A549 (cell line): ENCODE results near the gene PARP1. TPM values are rescaled to one million over a fixed set of nuclear protein-coding genes. Genes with fewer than 3 reads are reported as not detected.

ENCODE experiments used
- ATAC-seq, 2 experiments: fragments of 200-7000 bp in 1 of 2; fragments of >200 bp in 1 of 2; cut with Nextera tagmentation in 1 of 2; cut with Tn5 transposase in 1 of 2; 3 replicates each; pipeline versions ENCODE4 v1.8.0 to v1.9.1; 2018 to 2020; ENCODE audit warnings: mild to moderate bottlenecking in 1 of 2, moderate library complexity in 1 of 2
- CTCF ChIA-PET: fragments of 300-600 bp; sonication (Branson Sonifier 250); formaldehyde crosslinking; extraction: SDS; loops from one replicate; lab custom pipeline; 2021; ENCODE audit warnings: antibody characterized with exemption, inconsistent platforms; lab: Yijun Ruan, JAX
- POLR2A ChIA-PET: fragments of 350-600 bp; formaldehyde crosslinking; extraction: SDS; loops from one replicate; lab custom pipeline; 2021; ENCODE audit warnings: antibody characterized with exemption, inconsistent platforms; lab: Yijun Ruan, JAX
- DNase-seq, 2 experiments: peaks; one replicate each; pipeline versions ENCODE4 v3.0.0 to v3.0.0-alpha.2; 2011 to 2016; ENCODE audit warnings: low read depth in 1 of 2, low spot score in 1 of 2
- FAIRE-seq: peaks from 2 replicates; lab custom pipeline; 2011; peaks lifted over from hg19 to GRCh38; lab: Jason Lieb, UNC
- H3K27ac ChIP-seq, 2 experiments: fragments of >200 bp; sonication (Bioruptor Twin); formaldehyde crosslinking; 3 replicates each; pipeline ENCODE4 v1.5.1; 2016 to 2017
- H3K4me1 ChIP-seq: fragments of >200 bp; sonication (Bioruptor Twin); formaldehyde crosslinking; 3 replicates; pipeline ENCODE4 v1.6.1; 2016
- H3K4me2 ChIP-seq: fragments of >200 bp; sonication (Bioruptor Twin); formaldehyde crosslinking; 3 replicates; pipeline ENCODE4 v1.6.1; 2016
- H3K4me3 ChIP-seq: fragments of >200 bp; sonication (Bioruptor Twin); formaldehyde crosslinking; 3 replicates; pipeline ENCODE4 v1.5.1; 2016
- H3K9me3 ChIP-seq: fragments of >200 bp; sonication (Bioruptor Twin); formaldehyde crosslinking; 3 replicates; pipeline ENCODE4 v1.6.1; 2016
- ATOH8 ChIP-seq: fragments of 250-450 bp; sonication (Bioruptor Pico); IDR thresholded peaks from 2 replicates; pipeline ENCODE4 v1.5.0; 2020; ENCODE audit warnings: low read depth, mild to moderate bottlenecking, moderate library complexity
- BCL3 ChIP-seq: fragments of >200 bp; sonication (Bioruptor Twin); formaldehyde crosslinking; IDR thresholded peaks from 3 replicates; pipeline ENCODE4 v1.6.1; 2016
- CHD4 ChIP-seq: fragments of 200-600 bp; sonication (generic); IDR thresholded peaks from 2 replicates; pipeline ENCODE4 v1.6.1; 2016; ENCODE audit warnings: antibody characterized with exemption, mild to moderate bottlenecking, borderline replicate concordance
- EHMT2 ChIP-seq: fragments of 200-600 bp; sonication (generic); IDR thresholded peaks from 2 replicates; pipeline ENCODE4 v1.6.1; 2016; ENCODE audit warnings: antibody characterized with exemption, low read depth, mild to moderate bottlenecking, moderate library complexity
- ESRRA ChIP-seq: fragments of 150-350 bp; IDR thresholded peaks from 2 replicates; pipeline ENCODE4 v1.6.1; 2014; ENCODE audit warnings: mild to moderate bottlenecking, low read length, borderline replicate concordance
- FOSB ChIP-seq: fragments of 250-450 bp; sonication (Bioruptor Pico); IDR thresholded peaks from 2 replicates; pipeline ENCODE4 v1.5.0; 2020; ENCODE audit warnings: mild to moderate bottlenecking, moderate library complexity
- HOXB13 ChIP-seq: fragments of 250-450 bp; sonication (Bioruptor Pico); IDR thresholded peaks from 2 replicates; pipeline ENCODE4 v1.5.0; 2020; ENCODE audit warnings: low read depth, mild to moderate bottlenecking, moderate library complexity
- MAX ChIP-seq: IDR thresholded peaks from 2 replicates; pipeline ENCODE4 v1.6.1; 2012
- MYC ChIP-seq: IDR thresholded peaks from 2 replicates; pipeline ENCODE4 v1.6.1; 2012; ENCODE audit warnings: mild to moderate bottlenecking, inconsistent platforms, low read length, improper control_type of control experiment, borderline replicate concordance
- NFE2L2 ChIP-seq: fragments of 150-350 bp; conservative IDR thresholded peaks from 2 replicates; pipeline ENCODE4 v1.6.1; 2014; ENCODE audit warnings: low read length
- PHF8 ChIP-seq: fragments of 200-600 bp; sonication (generic); IDR thresholded peaks from 2 replicates; pipeline ENCODE4 v1.6.1; 2016; ENCODE audit warnings: low read depth, mild to moderate bottlenecking, antibody characterized with exemption, moderate library complexity, borderline replicate concordance
- RARB ChIP-seq: fragments of 250-450 bp; sonication (Bioruptor Pico); IDR thresholded peaks from 2 replicates; pipeline ENCODE4 v1.8.0; 2021; ENCODE audit warnings: mild to moderate bottlenecking, moderate library complexity
- SREBF2 ChIP-seq: fragments of 450-650 bp; IDR thresholded peaks from 2 replicates; pipeline ENCODE4 v1.6.1; 2014; ENCODE audit warnings: mild to moderate bottlenecking, moderate library complexity
- TFCP2L1 ChIP-seq: fragments of 250-450 bp; sonication (Bioruptor Pico); IDR thresholded peaks from 2 replicates; pipeline ENCODE4 v1.5.0; 2021; ENCODE audit warnings: mild to moderate bottlenecking
- TP53 ChIP-seq: fragments of 250-450 bp; sonication (Bioruptor Pico); IDR thresholded peaks from 2 replicates; pipeline ENCODE4 v1.5.0; 2021; ENCODE audit warnings: mild to moderate bottlenecking, moderate library complexity
- ZSCAN20 ChIP-seq: fragments of 250-450 bp; sonication (Bioruptor Pico); IDR thresholded peaks from 2 replicates; pipeline ENCODE4 v1.8.0; 2022; ENCODE audit warnings: mild to moderate bottlenecking, moderate library complexity
- WGBS: methylation state at CpG from one replicate; pipeline ENCODE4 v1.1.6; 2017; ENCODE audit errors: missing lambda C conversion rate; 5-methylcytosine and 5-hydroxymethylcytosine counted together
- polyA plus RNA-seq, 4 experiments: library from polyadenylated mRNA; depleted of rRNA in 3 of 4; stranded (reverse); fragments of >200 nt; fragmentation: RNase III in 1 of 4; extraction: RNeasy Plus Mini Kit Qiagen cat#74134 plus additional on column Dnase treatment in 1 of 4; gene quantifications; 2 replicates in 3 of 4; 3 replicates in 1 of 4; pipeline ENCODE4 v1.2.3, GENCODE V29; 2011 to 2017
- TF ChIP-seq, protein P1 (sequence below): fragments of >200 bp; sonication (Bioruptor Twin); formaldehyde crosslinking; IDR thresholded peaks from 3 replicates; pipeline ENCODE4 v1.5.1; 2016

The PARP1 gene
- polyA plus RNA-seq, 2 of the 4 experiments (the other 2 are of a cell fraction), result 125 to 134 TPM

GRCh38 chr1:226400519-226401354 lies 7.2 kb downstream of the PARP1 start:
- ATAC-seq (no peak), DNase-seq (no peak), FAIRE-seq (no peak)
- WGBS, result 96% methylated on average over 10 of the region's 11 CpGs
- POLR2A ChIA-PET, result no interaction called here
- Histone ChIP-seq H3K4me3 (no peak overlapping the region), H3K9me3 (no peaks in the 10 kb centered on the region), H3K27ac (no peak overlapping the region), H3K4me2 (no peak overlapping the region)
- TF ChIP-seq RARB (CRISPR knock-in tag) (no peak), BCL3 (no peak), ATOH8 (CRISPR knock-in tag) (no peak), PHF8 (no peak), TP53 (CRISPR knock-in tag) (no peak), MAX (no peak)
- TF ChIP-seq, all 56 proteins: peak for 0
- CTCF ChIA-PET, result interaction anchor here (1.2 to 2.2 kb wide), 2 partner anchors 7 to 24 kb away, joined by 3 to 9 read pairs; partner anchors contain the start of gene PARP1
- peaks cover 19% of the 10 kb centered on the region for H3K4me1 ChIP-seq

DNA sequence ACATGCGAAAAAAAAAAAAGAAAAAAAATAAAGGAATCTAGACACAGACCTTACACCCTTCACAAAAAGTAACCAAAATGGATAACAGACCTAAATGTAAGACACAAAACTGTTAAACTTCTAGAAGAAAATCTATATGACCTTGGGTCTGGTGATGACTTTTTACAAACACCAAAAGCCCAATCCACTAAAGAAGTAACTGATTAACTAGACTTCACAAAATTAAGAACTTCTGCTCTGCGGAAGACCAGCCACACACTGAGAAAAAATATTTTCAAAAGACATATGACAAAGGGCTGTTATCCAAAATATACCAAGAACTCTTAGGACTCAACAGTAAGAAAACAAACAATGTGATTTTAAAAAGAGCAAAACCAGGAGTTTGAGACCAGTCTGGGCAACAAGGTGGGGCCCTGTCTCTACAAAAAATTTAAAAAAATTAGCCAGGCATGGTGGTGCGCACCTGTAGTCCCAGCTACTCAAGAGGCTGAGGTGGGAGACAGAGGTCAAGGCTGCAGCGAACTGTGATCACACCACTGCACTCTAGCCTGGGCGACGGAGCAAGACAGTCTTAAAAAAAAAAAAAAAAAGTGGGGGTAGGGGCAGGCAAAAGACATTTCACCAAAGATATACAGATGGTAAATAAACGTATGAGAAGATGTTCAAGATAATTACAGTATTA lies 9.8 kb downstream of the PARP1 start:
- FAIRE-seq (no peak), ATAC-seq (no peak), DNase-seq (no peak)
- H3K27ac ChIP-seq, result no peak overlapping the region
- ChIA-PET POLR2A (interaction anchor here (1.1 kb wide), 1 partner anchor 10 kb away, joined by 3 read pairs; the partner anchor contains the start of gene PARP1), CTCF (interaction anchor here (0.6 to 2.2 kb wide), 4 partner anchors 10 to 26 kb away, joined by 3 to 9 read pairs (median 4); partner anchors contain the start of gene PARP1)
- H3K4me2 ChIP-seq, result no peak overlapping the region
- H3K4me1 ChIP-seq, result no peaks in the 10 kb centered on the region
- TF ChIP-seq MYC (no peak), EHMT2 (no peak), SREBF2 (no peak), TP53 (CRISPR knock-in tag) (no peak), ZSCAN20 (CRISPR knock-in tag) (no peak), FOSB (no peak), MAX (no peak), NFE2L2 (no peak), TFCP2L1 (CRISPR knock-in tag) (no peak), RARB (CRISPR knock-in tag) (no peak), ESRRA (no peak), CHD4 (no peak), HOXB13 (CRISPR knock-in tag) (no peak)
- TF ChIP-seq, protein P1, sequence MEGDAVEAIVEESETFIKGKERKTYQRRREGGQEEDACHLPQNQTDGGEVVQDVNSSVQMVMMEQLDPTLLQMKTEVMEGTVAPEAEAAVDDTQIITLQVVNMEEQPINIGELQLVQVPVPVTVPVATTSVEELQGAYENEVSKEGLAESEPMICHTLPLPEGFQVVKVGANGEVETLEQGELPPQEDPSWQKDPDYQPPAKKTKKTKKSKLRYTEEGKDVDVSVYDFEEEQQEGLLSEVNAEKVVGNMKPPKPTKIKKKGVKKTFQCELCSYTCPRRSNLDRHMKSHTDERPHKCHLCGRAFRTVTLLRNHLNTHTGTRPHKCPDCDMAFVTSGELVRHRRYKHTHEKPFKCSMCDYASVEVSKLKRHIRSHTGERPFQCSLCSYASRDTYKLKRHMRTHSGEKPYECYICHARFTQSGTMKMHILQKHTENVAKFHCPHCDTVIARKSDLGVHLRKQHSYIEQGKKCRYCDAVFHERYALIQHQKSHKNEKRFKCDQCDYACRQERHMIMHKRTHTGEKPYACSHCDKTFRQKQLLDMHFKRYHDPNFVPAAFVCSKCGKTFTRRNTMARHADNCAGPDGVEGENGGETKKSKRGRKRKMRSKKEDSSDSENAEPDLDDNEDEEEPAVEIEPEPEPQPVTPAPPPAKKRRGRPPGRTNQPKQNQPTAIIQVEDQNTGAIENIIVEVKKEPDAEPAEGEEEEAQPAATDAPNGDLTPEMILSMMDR, result no peak
- WGBS, result 94% methylated on average over 7 of the region's 7 CpGs
- no peak overlapping the region for H3K4me3 ChIP-seq
- no peaks in the 10 kb centered on the region for H3K9me3 ChIP-seq
